Measurements from ENCODE around the gene PLOD2. TPM values are rescaled to one million over a fixed set of nuclear protein-coding genes. Genes with fewer than 3 reads are reported as not detected.

PLOD2 gene
- total and polyA plus RNA-seq, 2 of the 4 experiments (the other 2 are of a cell fraction) = 84.0 to 117 TPM

DNA sequence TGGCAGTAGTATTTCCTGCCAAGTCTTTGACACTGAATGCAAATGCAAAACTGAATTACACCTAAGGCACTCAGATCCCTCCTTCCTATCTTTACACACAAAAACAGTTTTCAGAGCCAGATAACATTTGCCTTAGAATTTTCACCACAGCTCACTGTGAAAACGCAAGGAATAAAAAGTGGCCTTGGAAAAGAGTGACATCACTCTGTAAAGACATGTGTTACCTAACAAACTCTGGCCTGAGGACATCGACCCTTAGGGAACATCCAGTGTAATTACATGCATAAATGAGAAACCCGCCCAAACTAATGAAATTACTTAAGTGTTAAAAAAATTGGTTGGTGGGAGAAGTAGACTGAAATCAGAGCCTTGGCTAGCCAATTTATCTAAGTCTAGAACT is 88.9 kb downstream of the PLOD2 start:
- H4K5ac ChIP-seq (ENCODE audit: low read depth, low read length) = no peak overlapping the region
- dilution Hi-C loops (cut with HindIII; ENCODE audit: low sequenced_read_pairs, unreplicated experiment) = no loop called here
- no CpG with 5 or more reads among the region's 3 CpGs for WGBS, 2 experiments (ENCODE audit: extremely low coverage in 2 of 2, insufficient read length in 1 of 2)

More for the DNA sequence above, 88.9 kb downstream of the PLOD2 start:
- BruUV-seq (replicated peaks) = no TSS peak
- no peak overlapping the region for H3K4me2 ChIP-seq (ENCODE audit: low read depth, low read length)
- DNase-seq (no peak), ATAC-seq (ENCODE audit: low read depth) (no peak)
- no peak overlapping the region for H3K14ac ChIP-seq (replicated peaks; ENCODE audit: low read depth, low read length)
- no peak overlapping the region for H3K18ac ChIP-seq (ENCODE audit: low read depth, low read length)
- H3K23ac ChIP-seq (ENCODE audit: low read depth, low read length) = no peak overlapping the region
- TF ChIP-seq, protein P1, sequence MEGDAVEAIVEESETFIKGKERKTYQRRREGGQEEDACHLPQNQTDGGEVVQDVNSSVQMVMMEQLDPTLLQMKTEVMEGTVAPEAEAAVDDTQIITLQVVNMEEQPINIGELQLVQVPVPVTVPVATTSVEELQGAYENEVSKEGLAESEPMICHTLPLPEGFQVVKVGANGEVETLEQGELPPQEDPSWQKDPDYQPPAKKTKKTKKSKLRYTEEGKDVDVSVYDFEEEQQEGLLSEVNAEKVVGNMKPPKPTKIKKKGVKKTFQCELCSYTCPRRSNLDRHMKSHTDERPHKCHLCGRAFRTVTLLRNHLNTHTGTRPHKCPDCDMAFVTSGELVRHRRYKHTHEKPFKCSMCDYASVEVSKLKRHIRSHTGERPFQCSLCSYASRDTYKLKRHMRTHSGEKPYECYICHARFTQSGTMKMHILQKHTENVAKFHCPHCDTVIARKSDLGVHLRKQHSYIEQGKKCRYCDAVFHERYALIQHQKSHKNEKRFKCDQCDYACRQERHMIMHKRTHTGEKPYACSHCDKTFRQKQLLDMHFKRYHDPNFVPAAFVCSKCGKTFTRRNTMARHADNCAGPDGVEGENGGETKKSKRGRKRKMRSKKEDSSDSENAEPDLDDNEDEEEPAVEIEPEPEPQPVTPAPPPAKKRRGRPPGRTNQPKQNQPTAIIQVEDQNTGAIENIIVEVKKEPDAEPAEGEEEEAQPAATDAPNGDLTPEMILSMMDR (conservative IDR thresholded peaks at IDR 0.05; ENCODE audit: low read depth, low read length) = no peak
- TF ChIP-seq FOS (IDR thresholded peaks at IDR 0.05; ENCODE audit: low read depth, low read length) (no peak), MXI1 (IDR thresholded peaks at IDR 0.05; ENCODE audit: borderline replicate concordance, low read depth, low read length) (no peak), MAZ (IDR thresholded peaks at IDR 0.05; ENCODE audit: borderline replicate concordance, low read depth, low read length) (no peak), MAFK (IDR thresholded peaks at IDR 0.05; ENCODE audit: low read depth, low read length) (no peak), CHD1 (IDR thresholded peaks at IDR 0.05; ENCODE audit: low read depth, low read length) (no peak)
- H3K9me1 ChIP-seq (ENCODE audit: insufficient read depth, low read length) = no peaks in the 10 kb centered on the region
- in situ Hi-C loops (cut with MboI; ENCODE audit: low sequenced_read_pairs) (no loop called here), intact Hi-C loops (cut with micrococcal nuclease) (no loop called here)
- H2BK15ac ChIP-seq (ENCODE audit: low read depth, low read length) = peak overlapping the region; percentile 13; the same call in 1 of the 3 replicates
- H3K9ac ChIP-seq (ENCODE audit: low read depth, low read length) = no peak overlapping the region
- H3K4ac ChIP-seq (ENCODE audit: low read depth, low read length) = no peak overlapping the region
- no peaks in the 10 kb centered on the region; the same call in 1 of the 2 replicates for H3K4me1 ChIP-seq (ENCODE audit: control insufficient read depth, insufficient read depth, low read length)
- H3K4me3 ChIP-seq (ENCODE audit: insufficient read depth, low read depth, low read length) = no peak overlapping the region
- H2AK5ac ChIP-seq (ENCODE audit: low read depth, low read length) = no peak overlapping the region
- H3K9me3 ChIP-seq (ENCODE audit: control insufficient read depth, insufficient read depth, low read length) = no peaks in the 10 kb centered on the region
- H2BK120ac ChIP-seq (ENCODE audit: low read depth, low read length) = no peak overlapping the region
- no peaks in the 10 kb centered on the region for H4K20me1 ChIP-seq (ENCODE audit: insufficient read depth, low read length)
- ChIA-PET POLR2A (ENCODE audit: unreplicated experiment) (no interaction called here), CTCF (interaction anchor here (1.1 kb wide), 1 partner anchor 255 kb away, joined by 5 read pairs; no protein-coding TSS in a partner anchor)
- no peak overlapping the region for H2AFZ ChIP-seq (replicated peaks; ENCODE audit: low read length, poor library complexity)
- H2BK5ac ChIP-seq (ENCODE audit: low read depth, low read length, poor library complexity, severe bottlenecking) = no peak overlapping the region
- H3K27me3 ChIP-seq (ENCODE audit: control insufficient read depth, insufficient read depth, low read length) = no peaks in the 10 kb centered on the region
- no peak overlapping the region for H4K91ac ChIP-seq (ENCODE audit: insufficient read depth, low read depth, low read length)
- no peak overlapping the region for H2AK9ac ChIP-seq (replicated peaks; ENCODE audit: low read depth, low read length, poor library complexity)
- H4K8ac ChIP-seq (ENCODE audit: low read depth in 2 of 2, low read length in 2 of 2) = no peak overlapping the region
- H3K79me1 ChIP-seq (ENCODE audit: low read depth in 1 of 2, low read length in 2 of 2) = peaks cover 4 to 6% of the 10 kb centered on the region in 2 experiments; a peak in 2 of 4 replicates
- no peak overlapping the region for H3K27ac ChIP-seq (ENCODE audit: insufficient read depth, low read length)
- H3K56ac ChIP-seq (ENCODE audit: extremely low read depth, insufficient read depth, low read length) = no peak overlapping the region
- no peak overlapping the region for H2BK20ac ChIP-seq (ENCODE audit: low read depth, low read length)
- H3K36me3 ChIP-seq (ENCODE audit: control insufficient read depth, insufficient read depth, low read length) = peaks cover 7% of the 10 kb centered on the region; the same call in 1 of the 2 replicates

Data from IMR-90 (cell line).